ENCODE results near the gene COL5A1. TPM values are rescaled to one million over a fixed set of nuclear protein-coding genes. Genes with fewer than 3 reads are reported as not detected.

Gene COL5A1
- total and polyA plus RNA-seq, 2 experiments from 2014 or later: 2.5 to 13.1 TPM

- peaks cover 10% of the 10 kb centered on the region for H3K27me3 Mint-ChIP-seq (ENCODE audit: insufficient read depth, low read depth, poor library complexity)
- peaks cover 7% of the 10 kb centered on the region; the same call in 1 of the 2 replicates for H3K4me1 ChIP-seq (ENCODE audit: insufficient read depth)
- ATAC-seq (no peak), DNase-seq (ENCODE audit: low spot score) (no peak)
- peaks cover 6% of the 10 kb centered on the region; the same call in 1 of the 3 replicates for H3K4me1 Mint-ChIP-seq
- no peaks in the 10 kb centered on the region for H3K79me2 ChIP-seq (replicated peaks; ENCODE audit: insufficient read depth)
- no peak overlapping the region for H2AFZ ChIP-seq
- no peak overlapping the region for H3K27ac ChIP-seq (ENCODE audit: low read depth)
- no peak overlapping the region for H3K4me3 ChIP-seq
- no peaks in the 10 kb centered on the region for H3K36me3 ChIP-seq (ENCODE audit: insufficient read depth)
- H3F3A ChIP-seq (replicated peaks; ENCODE audit: low read depth): no peaks in the 10 kb centered on the region
- no peak overlapping the region for H3K27ac Mint-ChIP-seq
- H3K9me2 ChIP-seq (ENCODE audit: insufficient read depth): no peaks in the 10 kb centered on the region
- TF ChIP-seq NANOG (IDR thresholded peaks at IDR 0.05; ENCODE audit: borderline replicate concordance) (no peak), ZNF331 (CRISPR knock-in tag; IDR thresholded peaks at IDR 0.05; ENCODE audit: low read depth) (no peak), ZNF114 (CRISPR knock-in tag; IDR thresholded peaks at IDR 0.05) (no peak), CREB1 (CRISPR knock-in tag; IDR thresholded peaks at IDR 0.05; ENCODE audit: low read depth) (no peak), EZH2phosphoT487 (IDR thresholded peaks at IDR 0.05; ENCODE audit: unreplicated experiment) (no peak), POLR2AphosphoS5 (IDR thresholded peaks at IDR 0.05; ENCODE audit: low read depth) (no peak), REST (IDR thresholded peaks at IDR 0.05; ENCODE audit: unreplicated experiment) (no peak), ETS1 (IDR thresholded peaks at IDR 0.05) (no peak), JUNB (IDR thresholded peaks at IDR 0.05; ENCODE audit: unreplicated experiment) (no peak), EZH2 (IDR thresholded peaks at IDR 0.05; ENCODE audit: low read depth, unreplicated experiment) (no peak), STAT1 (IDR thresholded peaks at IDR 0.05; ENCODE audit: unreplicated experiment) (no peak)
- TF ChIP-seq, protein P1, sequence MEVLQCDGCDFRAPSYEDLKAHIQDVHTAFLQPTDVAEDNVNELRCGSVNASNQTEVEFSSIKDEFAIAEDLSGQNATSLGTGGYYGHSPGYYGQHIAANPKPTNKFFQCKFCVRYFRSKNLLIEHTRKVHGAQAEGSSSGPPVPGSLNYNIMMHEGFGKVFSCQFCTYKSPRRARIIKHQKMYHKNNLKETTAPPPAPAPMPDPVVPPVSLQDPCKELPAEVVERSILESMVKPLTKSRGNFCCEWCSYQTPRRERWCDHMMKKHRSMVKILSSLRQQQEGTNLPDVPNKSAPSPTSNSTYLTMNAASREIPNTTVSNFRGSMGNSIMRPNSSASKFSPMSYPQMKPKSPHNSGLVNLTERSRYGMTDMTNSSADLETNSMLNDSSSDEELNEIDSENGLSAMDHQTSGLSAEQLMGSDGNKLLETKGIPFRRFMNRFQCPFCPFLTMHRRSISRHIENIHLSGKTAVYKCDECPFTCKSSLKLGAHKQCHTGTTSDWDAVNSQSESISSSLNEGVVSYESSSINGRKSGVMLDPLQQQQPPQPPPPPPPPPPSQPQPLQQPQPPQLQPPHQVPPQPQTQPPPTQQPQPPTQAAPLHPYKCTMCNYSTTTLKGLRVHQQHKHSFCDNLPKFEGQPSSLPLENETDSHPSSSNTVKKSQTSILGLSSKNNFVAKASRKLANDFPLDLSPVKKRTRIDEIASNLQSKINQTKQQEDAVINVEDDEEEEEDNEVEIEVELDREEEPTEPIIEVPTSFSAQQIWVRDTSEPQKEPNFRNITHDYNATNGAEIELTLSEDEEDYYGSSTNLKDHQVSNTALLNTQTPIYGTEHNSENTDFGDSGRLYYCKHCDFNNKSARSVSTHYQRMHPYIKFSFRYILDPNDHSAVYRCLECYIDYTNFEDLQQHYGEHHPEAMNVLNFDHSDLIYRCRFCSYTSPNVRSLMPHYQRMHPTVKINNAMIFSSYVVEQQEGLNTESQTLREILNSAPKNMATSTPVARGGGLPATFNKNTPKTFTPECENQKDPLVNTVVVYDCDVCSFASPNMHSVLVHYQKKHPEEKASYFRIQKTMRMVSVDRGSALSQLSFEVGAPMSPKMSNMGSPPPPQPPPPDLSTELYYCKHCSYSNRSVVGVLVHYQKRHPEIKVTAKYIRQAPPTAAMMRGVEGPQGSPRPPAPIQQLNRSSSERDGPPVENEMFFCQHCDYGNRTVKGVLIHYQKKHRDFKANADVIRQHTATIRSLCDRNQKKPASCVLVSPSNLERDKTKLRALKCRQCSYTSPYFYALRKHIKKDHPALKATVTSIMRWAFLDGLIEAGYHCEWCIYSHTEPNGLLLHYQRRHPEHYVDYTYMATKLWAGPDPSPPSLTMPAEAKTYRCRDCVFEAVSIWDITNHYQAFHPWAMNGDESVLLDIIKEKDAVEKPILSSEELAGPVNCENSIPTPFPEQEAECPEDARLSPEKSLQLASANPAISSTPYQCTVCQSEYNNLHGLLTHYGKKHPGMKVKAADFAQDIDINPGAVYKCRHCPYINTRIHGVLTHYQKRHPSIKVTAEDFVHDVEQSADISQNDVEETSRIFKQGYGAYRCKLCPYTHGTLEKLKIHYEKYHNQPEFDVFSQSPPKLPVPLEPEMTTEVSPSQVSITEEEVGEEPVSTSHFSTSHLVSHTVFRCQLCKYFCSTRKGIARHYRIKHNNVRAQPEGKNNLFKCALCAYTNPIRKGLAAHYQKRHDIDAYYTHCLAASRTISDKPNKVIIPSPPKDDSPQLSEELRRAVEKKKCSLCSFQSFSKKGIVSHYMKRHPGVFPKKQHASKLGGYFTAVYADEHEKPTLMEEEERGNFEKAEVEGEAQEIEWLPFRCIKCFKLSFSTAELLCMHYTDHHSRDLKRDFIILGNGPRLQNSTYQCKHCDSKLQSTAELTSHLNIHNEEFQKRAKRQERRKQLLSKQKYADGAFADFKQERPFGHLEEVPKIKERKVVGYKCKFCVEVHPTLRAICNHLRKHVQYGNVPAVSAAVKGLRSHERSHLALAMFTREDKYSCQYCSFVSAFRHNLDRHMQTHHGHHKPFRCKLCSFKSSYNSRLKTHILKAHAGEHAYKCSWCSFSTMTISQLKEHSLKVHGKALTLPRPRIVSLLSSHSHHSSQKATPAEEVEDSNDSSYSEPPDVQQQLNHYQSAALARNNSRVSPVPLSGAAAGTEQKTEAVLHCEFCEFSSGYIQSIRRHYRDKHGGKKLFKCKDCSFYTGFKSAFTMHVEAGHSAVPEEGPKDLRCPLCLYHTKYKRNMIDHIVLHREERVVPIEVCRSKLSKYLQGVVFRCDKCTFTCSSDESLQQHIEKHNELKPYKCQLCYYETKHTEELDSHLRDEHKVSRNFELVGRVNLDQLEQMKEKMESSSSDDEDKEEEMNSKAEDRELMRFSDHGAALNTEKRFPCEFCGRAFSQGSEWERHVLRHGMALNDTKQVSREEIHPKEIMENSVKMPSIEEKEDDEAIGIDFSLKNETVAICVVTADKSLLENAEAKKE (CRISPR knock-in tag; IDR thresholded peaks at IDR 0.05): no peak
- TF ChIP-seq, protein P2, sequence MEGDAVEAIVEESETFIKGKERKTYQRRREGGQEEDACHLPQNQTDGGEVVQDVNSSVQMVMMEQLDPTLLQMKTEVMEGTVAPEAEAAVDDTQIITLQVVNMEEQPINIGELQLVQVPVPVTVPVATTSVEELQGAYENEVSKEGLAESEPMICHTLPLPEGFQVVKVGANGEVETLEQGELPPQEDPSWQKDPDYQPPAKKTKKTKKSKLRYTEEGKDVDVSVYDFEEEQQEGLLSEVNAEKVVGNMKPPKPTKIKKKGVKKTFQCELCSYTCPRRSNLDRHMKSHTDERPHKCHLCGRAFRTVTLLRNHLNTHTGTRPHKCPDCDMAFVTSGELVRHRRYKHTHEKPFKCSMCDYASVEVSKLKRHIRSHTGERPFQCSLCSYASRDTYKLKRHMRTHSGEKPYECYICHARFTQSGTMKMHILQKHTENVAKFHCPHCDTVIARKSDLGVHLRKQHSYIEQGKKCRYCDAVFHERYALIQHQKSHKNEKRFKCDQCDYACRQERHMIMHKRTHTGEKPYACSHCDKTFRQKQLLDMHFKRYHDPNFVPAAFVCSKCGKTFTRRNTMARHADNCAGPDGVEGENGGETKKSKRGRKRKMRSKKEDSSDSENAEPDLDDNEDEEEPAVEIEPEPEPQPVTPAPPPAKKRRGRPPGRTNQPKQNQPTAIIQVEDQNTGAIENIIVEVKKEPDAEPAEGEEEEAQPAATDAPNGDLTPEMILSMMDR (conservative IDR thresholded peaks at IDR 0.05; ENCODE audit: low read depth in 2 of 2): no peak
- no peak overlapping the region for H3K4me3 Mint-ChIP-seq
- H3K4me2 ChIP-seq: no peak overlapping the region
- H3K27me3 ChIP-seq (ENCODE audit: insufficient read depth): no peaks in the 10 kb centered on the region
- H3K9me3 Mint-ChIP-seq: peaks cover 23% of the 10 kb centered on the region
- peaks cover 11% of the 10 kb centered on the region for H3K36me3 Mint-ChIP-seq (ENCODE audit: low read depth)
- no peaks in the 10 kb centered on the region for H4K20me1 ChIP-seq (replicated peaks; ENCODE audit: insufficient read depth)
Measured at GRCh38 chr9:134661791-134662142, 20.2 kb downstream of the COL5A1 start.

Data from GM23338 (cell line).